Aorta (tissue), 5 donors: ENCODE measurements around the gene TIMM22. TPM values are rescaled to one million over a fixed set of nuclear protein-coding genes. Genes with fewer than 3 reads are reported as not detected.
"Not testable (repeated sequence)": the region's sequence is repeated elsewhere in the genome, so short reads cannot be mapped to it uniquely, and the experiment has no call there.

Source experiments
- ATAC-seq: fragments of 200-7000 bp; cut with Tn5 transposase; one replicate; pipeline ENCODE4 v1.9.1; 2022; ENCODE audit warnings: moderate library complexity; ENCODE audit not compliant: low FRiP score
- DNase-seq, 2 donors: peaks; one replicate each; pipeline ENCODE4 v3.0.0-alpha.2; 2020
- H3K27ac ChIP-seq, 2 donors: one replicate each; pipeline ENCODE4 v1.5.1; 2013; ENCODE audit warnings: low read length in 2 of 2, mild to moderate bottlenecking in 2 of 2, moderate library complexity in 2 of 2, control low read depth in 1 of 2, inconsistent platforms in 1 of 2, low read depth in 1 of 2
- H3K27me3 ChIP-seq, 2 donors: one replicate each; pipeline ENCODE4 v1.6.1; 2013; ENCODE audit warnings: control low read depth in 1 of 2, low read length in 1 of 2, mild to moderate bottlenecking in 1 of 2, moderate library complexity in 1 of 2; ENCODE audit not compliant: insufficient read depth in 2 of 2, control insufficient read depth in 1 of 2
- H3K36me3 ChIP-seq, 2 donors: one replicate each; pipeline ENCODE4 v1.6.1; 2013; ENCODE audit warnings: control low read depth in 1 of 2, low read length in 1 of 2, mild to moderate bottlenecking in 1 of 2; ENCODE audit not compliant: insufficient read depth in 2 of 2, control insufficient read depth in 1 of 2
- H3K4me1 ChIP-seq, 2 donors: one replicate each; pipeline ENCODE4 v1.6.1; 2013; ENCODE audit warnings: low read length in 2 of 2, control low read depth in 1 of 2, mild to moderate bottlenecking in 1 of 2, moderate library complexity in 1 of 2; ENCODE audit not compliant: insufficient read depth in 2 of 2, control insufficient read depth in 1 of 2
- H3K4me3 ChIP-seq, 2 donors: one replicate each; pipeline ENCODE4 v1.5.1; 2013; ENCODE audit warnings: low read length in 2 of 2, control low read depth in 1 of 2, mild to moderate bottlenecking in 1 of 2
- H3K9me3 ChIP-seq: one replicate; pipeline ENCODE4 v1.6.1; 2013; ENCODE audit warnings: mild to moderate bottlenecking, low read length; ENCODE audit not compliant: control insufficient read depth
- WGBS, 2 donors: extraction: QIAGEN DNeasy Blood & Tissue Kit; methylation state at CpG; one replicate each; pipeline ENCODE4 v1.1.7; 2013; 5-methylcytosine and 5-hydroxymethylcytosine counted together
- intact Hi-C, 2 donors: fragments of 100-400 bp; cut with DNase I; formaldehyde crosslinking; loops; one replicate each; pipeline versions ENCODE4 v1.14.2 to v1.15.0; 2022
- long read RNA-seq, 2 donors: library from polyadenylated mRNA; unstranded; transcript quantifications; one replicate each; pipeline ENCODE4 v2.0.0, GENCODE V29; 2020 to 2021
- polyA plus RNA-seq, 2 donors: library from polyadenylated mRNA; stranded (reverse); fragments of 200-250 nt; gene quantifications; one replicate each; pipeline ENCODE4 v1.2.3, GENCODE V29; 2013
- total RNA-seq, 2 donors: library from RNA; stranded (reverse); fragmentation: NEBNext Ultra II Directional; extraction: Animal tissue kit (Norgen Biotek cat#: 25700); gene quantifications; one replicate each; pipeline ENCODE4 v1.2.1, GENCODE V29; 2021
- donor health status: healthy with polysubstance abuse.
- donor health status: Bipolar disorder and iron deficiency.
- donor health status: DM: no; HTN: no; CAD: no.
- donor health status: DM: no; HTN: no; CAD: no.
- donor health status: DM: yes; HTN: yes; CAD: no.

Gene TIMM22
- total RNA-seq = 1 to 10 TPM; 7.7 to 9.1 TPM
- 1 to 10 TPM; 8.4 to 9.1 TPM for polyA plus RNA-seq
- long read RNA-seq, donor 1, transcript TIMM22-201 (4 exons, 3,194 nt) = major isoform, 152 of 162 reads
- long read RNA-seq, donor 1, partial matches to known transcripts = 6 of 162 reads
- long read RNA-seq, donor 1, other reads (novel, unspliced or antisense) = 4 of 162 reads
- long read RNA-seq, donor 2, transcript TIMM22-201 (4 exons, 3,194 nt) = major isoform, 21 of 26 reads
- long read RNA-seq, donor 2, partial matches to known transcripts = 0 of 26 reads
- long read RNA-seq, donor 2, other reads (novel, unspliced or antisense) = 5 of 26 reads

DNA sequence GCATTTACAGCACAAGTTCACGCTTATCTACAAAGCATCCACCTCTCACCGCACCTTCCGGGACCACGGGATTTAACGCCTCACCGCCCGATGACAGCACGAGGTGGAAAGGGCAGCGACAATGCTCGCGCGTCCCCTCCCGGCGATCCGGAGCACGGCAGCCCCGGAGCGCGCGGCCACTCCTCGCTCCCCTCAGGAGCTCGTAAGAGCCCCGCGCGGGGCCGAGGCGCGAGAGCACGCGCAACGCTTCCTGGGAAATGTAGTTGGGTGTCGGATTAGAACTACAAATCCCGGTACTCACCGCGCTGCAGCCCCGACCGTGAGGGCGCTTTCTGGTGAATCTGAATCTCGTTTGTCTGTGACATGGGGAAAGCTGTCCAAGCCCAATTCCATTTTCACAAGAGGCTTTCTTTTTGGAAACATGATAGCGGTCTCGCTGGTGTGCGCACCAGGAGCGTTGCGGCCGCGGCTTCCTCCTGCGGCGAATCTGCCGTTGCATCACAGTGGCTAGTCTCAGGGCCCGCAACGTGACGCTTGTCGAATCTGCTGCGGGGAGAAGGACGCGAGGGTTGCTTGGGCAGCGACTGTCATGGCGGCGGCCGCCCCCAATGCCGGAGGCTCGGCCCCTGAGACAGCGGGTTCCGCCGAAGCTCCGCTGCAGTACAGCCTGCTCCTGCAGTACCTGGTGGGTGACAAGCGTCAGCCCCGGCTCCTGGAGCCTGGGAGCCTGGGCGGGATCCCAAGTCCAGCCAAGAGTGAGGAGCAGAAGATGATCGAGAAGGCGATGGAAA is at the start of gene TIMM22:
Gene TIMM22 (plus strand): TSS at position 576 of the 791 bp plus-strand sequence. CDS start 14 bp downstream, at position 590.
- no peaks in the 10 kb centered on the region for H3K27me3 ChIP-seq
- H3K36me3 ChIP-seq = no peaks in the 10 kb centered on the region
- no peaks in the 10 kb centered on the region for H3K4me1 ChIP-seq
- H3K9me3 ChIP-seq = no peaks in the 10 kb centered on the region
- DNase-seq (peak; percentile 95 to 97), ATAC-seq (peak; percentile 98)
- intact Hi-C loops = no loop called here
- H3K4me3 ChIP-seq = peak within 1 kb of the TSS; percentile 78 to 88
- WGBS, 2 donors = 0% methylated on average over 71 of the region's 71 CpGs
- peak within 1 kb of the TSS in 1 of 2 donors; percentile 60 for H3K27ac ChIP-seq

DNA sequence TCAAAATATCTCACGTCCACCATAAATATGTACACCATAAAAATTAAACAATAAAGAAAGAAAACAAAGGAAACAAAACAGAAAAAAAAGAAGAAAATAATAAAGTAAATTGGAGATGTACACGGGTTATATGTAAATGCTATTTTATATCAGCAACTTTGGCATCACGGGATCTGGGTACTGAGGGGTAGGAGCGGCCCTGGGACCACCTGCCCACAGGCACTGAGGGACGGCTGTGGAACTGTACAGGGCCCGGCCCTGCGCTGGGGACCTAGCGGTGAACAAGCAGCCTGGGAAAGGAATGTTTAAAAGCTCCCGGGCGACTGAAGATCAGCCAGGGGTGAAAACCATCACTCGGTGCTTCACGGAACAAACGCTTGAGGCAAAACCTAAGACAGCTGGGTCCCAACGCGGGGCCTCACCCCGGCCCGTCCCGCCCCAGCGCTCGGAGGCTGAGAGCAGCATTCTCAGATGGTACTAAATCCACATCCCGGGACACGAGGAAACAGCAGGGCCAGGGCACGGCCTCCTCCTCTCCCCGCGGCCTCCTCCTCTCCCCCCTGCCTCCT is 48.6 kb upstream of the TIMM22 start:
- ATAC-seq (no peak), DNase-seq (peak in 1 of 2 donors; percentile 62)
- 60 to 81% methylated on average over 21 to 25 of the region's 25 CpGs for WGBS, 2 donors
- Histone ChIP-seq H3K36me3 (no peaks in the 10 kb centered on the region), H3K9me3 (no peaks in the 10 kb centered on the region), H3K27ac (no peak overlapping the region), H3K27me3 (no peaks in the 10 kb centered on the region), H3K4me3 (no peak overlapping the region), H3K4me1 (no peaks in the 10 kb centered on the region)
- intact Hi-C loops = no loop called here

DNA sequence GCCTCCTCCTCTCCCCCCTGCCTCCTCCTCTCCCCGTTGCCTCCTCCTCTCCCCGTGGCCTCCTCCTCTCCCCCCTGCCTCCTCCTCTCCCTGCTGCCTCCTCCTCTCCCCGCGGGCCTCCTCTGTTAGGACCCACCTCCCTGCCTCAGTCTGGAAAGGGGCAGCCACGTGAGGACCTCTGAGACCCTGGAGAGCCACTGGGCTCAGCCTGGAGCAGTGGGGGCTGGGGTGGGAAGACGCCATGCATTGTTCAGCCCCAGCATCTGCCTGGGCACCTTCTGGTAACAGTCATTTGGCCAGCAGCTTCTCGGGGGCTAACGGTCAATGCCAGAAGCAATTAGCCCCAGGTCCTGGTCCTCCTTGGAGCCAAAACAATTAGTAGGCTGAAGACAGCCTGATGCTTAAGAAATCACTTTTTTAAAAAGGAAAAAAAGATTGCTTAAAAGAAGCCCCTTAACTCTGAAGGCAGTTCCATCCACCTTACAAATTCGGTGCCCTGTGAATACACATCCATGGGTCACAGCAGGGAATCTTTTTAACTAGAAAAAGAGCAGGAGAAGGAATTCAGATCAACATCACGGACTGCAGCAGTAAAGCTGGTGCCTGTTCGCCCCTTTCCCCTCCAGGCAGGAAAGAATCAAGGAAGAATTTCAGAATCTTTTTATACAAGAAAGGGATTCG is 47.2 kb upstream of the TIMM22 start:
- no peak for DNase-seq
- Histone ChIP-seq H3K4me3 (no peak overlapping the region), H3K4me1 (no peaks in the 10 kb centered on the region), H3K36me3 (no peaks in the 10 kb centered on the region), H3K27me3 (no peaks in the 10 kb centered on the region), H3K27ac (peak overlapping the region in 1 of 2 donors; percentile 19), H3K9me3 (no peaks in the 10 kb centered on the region)
- no peak for ATAC-seq
- 7 to 20% methylated on average over 10 to 11 of the region's 12 CpGs for WGBS, 2 donors
- intact Hi-C loops = loop anchor here in 1 of 2 donors (10.0 kb wide), 1 partner anchor 45 kb away; no protein-coding TSS in a partner anchor

DNA sequence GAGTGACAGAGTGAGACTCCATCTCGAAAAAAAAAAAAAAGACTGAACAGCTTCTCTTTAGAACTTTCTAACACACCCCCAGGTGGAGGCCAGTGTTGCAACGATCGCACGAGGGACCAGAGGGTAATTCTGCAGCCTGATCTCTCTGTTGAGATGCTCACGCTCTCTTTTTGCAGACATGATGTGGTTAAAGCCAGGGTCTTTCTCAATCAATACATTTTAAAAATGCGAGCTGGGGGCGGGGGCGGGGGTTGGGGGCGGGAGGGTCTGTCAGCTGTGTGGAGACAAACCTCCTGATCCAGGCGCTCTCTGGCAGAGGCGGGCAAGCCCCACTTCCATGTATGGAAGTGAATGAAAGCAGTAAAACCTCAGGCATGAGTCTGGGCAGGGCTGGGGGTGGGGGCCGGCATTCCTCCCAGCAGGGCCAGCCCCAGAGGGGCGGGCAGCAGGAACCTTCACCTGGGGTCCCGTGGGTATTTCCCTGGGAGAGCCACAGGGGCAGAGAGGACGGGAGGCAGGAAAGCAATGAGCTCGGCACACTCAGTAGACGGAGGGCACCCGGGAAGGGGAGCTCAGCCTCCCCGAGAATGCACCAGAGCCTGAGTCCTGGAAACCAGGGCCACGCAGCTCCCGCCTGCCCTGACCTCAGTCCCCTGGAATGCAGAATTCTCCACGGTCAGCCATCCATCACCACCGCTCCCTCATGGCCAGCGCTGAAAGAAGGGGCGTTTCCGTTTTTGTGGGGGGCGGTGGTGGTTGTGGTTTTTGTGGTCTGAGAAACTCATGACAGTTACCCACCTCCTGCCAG is 45.4 kb upstream of the TIMM22 start:
- intact Hi-C loops = loop anchor here in 1 of 2 donors (10.0 kb wide), 1 partner anchor 47 kb away; no protein-coding TSS in a partner anchor

DNA sequence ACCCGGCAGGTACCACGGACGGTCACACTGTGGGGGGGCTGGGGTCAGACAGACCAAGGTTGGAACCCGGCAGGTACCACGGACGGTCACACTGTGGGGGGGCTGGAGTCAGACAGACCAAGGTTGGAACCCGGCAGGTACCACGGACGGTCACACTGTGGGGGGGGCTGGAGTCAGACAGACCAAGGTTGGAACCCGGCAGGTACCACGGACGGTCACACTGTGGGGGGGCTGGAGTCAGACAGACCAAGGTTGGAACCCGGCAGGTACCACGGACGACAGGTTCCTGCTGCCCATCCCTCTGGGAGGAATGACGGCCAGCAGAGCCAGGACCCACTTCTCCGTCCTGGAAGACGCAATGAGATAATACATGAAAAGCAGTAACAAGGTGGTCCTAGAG is 44.3 kb upstream of the TIMM22 start:
- H3K9me3 ChIP-seq, H3K27me3 ChIP-seq, ATAC-seq, H3K4me3 ChIP-seq, H3K27ac ChIP-seq, H3K4me1 ChIP-seq, H3K36me3 ChIP-seq: not testable (repeated sequence)
- intact Hi-C loops = loop anchor here in 1 of 2 donors (10.0 kb wide), 1 partner anchor 48 kb away; no protein-coding TSS in a partner anchor
- DNase-seq = peak in 1 of 2 donors; percentile 76
- WGBS, 2 donors = 95 to 97% methylated on average over 9 to 18 of the region's 18 CpGs

More for the DNA sequence above, 45.4 kb upstream of the TIMM22 start:
- peak; percentile 82 for ATAC-seq
- Histone ChIP-seq H3K36me3 (no peaks in the 10 kb centered on the region), H3K4me1 (no peaks in the 10 kb centered on the region), H3K27me3 (no peaks in the 10 kb centered on the region), H3K4me3 (no peak overlapping the region), H3K9me3 (no peaks in the 10 kb centered on the region), H3K27ac (peak overlapping the region in 1 of 2 donors; percentile 74)
- peak; percentile 72 to 85 for DNase-seq
- 1 to 2% methylated on average over 27 of the region's 27 CpGs for WGBS, 2 donors

DNA sequence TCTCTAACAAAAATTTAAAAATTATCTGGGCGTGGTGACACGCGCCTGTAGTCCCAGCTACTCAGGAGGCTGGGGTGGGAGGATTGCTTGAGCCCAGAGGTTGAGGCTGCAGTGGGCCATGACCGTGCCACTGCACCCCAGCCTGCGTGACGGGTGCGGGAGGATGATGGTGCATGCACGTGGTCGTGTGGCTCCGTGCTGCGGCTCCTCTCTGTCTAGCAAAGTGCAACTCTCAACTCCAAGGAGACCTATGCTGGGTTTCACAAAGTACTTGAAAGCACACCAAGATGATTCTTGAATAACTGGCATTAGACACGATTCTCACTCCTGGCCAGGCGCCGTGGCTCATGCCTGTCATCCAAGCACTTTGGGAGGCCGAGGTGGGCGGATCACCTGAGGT is 43.2 kb upstream of the TIMM22 start:
- 87 to 88% methylated on average over 16 of the region's 16 CpGs for WGBS, 2 donors
- intact Hi-C loops = loop anchor here in 1 of 2 donors (10.0 kb wide), 1 partner anchor 49 kb away; no protein-coding TSS in a partner anchor
- H3K27ac ChIP-seq = no peak overlapping the region
- no peaks in the 10 kb centered on the region for H3K36me3 ChIP-seq
- no peaks in the 10 kb centered on the region for H3K27me3 ChIP-seq
- H3K4me1 ChIP-seq = no peaks in the 10 kb centered on the region
- H3K9me3 ChIP-seq = no peaks in the 10 kb centered on the region
- peak in 1 of 2 donors; percentile 37 for DNase-seq
- ATAC-seq = no peak
- H3K4me3 ChIP-seq = no peak overlapping the region

DNA sequence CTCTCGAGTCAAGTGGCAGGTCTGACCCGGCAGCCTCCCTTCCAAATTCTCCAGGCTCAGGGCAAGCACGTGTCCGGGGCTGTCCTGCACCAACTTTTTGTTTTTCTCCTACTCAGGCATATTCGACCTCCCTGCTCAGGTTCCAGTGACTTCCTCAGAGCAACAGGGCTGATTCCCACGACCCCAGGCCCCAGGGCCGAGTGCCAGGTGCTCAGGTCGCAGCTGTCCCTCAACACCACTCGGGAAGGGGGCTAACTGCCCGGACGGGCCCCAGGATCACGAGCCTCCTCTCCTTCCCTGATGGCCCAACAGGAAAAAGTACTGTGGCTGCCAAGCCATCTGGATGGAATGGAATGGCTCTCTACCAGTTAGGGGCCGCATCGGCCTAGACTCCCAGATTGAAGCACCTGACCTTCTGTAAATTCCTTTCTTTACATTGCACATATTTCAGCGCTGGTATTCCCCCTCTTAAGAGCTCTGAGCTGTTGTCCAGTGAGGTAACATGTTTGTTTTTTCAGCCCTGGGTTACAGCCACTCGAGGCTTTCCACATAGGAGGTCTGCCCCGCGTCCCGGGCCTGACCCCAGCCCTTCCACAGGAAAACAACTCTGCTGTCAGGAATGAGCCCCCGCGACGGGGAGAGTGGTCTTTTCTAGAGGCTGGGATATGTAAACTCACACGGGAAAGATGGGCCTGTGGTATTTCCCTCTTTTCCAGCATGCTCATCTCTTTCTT is 42.3 kb upstream of the TIMM22 start:
- no peaks in the 10 kb centered on the region for H3K9me3 ChIP-seq
- H3K27ac ChIP-seq = peak overlapping the region in 1 of 2 donors; percentile 19
- intact Hi-C loops = loop anchor here in 1 of 2 donors (10.0 kb wide), 1 partner anchor 50 kb away; no protein-coding TSS in a partner anchor
- DNase-seq (peak in 1 of 2 donors; percentile 73), ATAC-seq (peak; percentile 5)
- no peaks in the 10 kb centered on the region for H3K27me3 ChIP-seq
- no peaks in the 10 kb centered on the region for H3K36me3 ChIP-seq
- no peak overlapping the region for H3K4me3 ChIP-seq
- 21 to 26% methylated on average over 23 of the region's 23 CpGs for WGBS, 2 donors
- H3K4me1 ChIP-seq = no peaks in the 10 kb centered on the region
